KOPT-K1 (cell line): Measurements from ENCODE around the gene DAB2.

ENCODE experiments used
- H3K27ac ChIP-seq: fragments of 200-600 bp; sonication (generic); 2 replicates; pipeline ENCODE4 v1.5.1; 2016; ENCODE audit warnings: antibody characterized with exemption, mild to moderate bottlenecking, low read depth, low read length; ENCODE audit not compliant: poor library complexity, severe bottlenecking
- H3K36me3 ChIP-seq: fragments of 200-600 bp; sonication (generic); 2 replicates; pipeline ENCODE4 v1.5.1; 2017; ENCODE audit warnings: antibody characterized with exemption, mild to moderate bottlenecking, low read length, moderate library complexity; ENCODE audit not compliant: insufficient read depth
- H3K9me3 ChIP-seq: fragments of 200-600 bp; sonication (generic); 2 replicates; pipeline ENCODE4 v1.5.1; 2017; ENCODE audit warnings: antibody characterized with exemption, low read length, mild to moderate bottlenecking; ENCODE audit not compliant: insufficient read depth, poor library complexity, severe bottlenecking

DAB2 gene

GRCh38 chr5:39455645-39456044 is 30.9 kb upstream of the DAB2 start:
- no peak overlapping the region for H3K27ac ChIP-seq
- H3K9me3 ChIP-seq, result no peaks in the 10 kb centered on the region
- H3K36me3 ChIP-seq, result no peaks in the 10 kb centered on the region

GRCh38 chr5:39453606-39454005 is 28.8 kb upstream of the DAB2 start:
- no peaks in the 10 kb centered on the region for H3K9me3 ChIP-seq
- H3K36me3 ChIP-seq, result no peaks in the 10 kb centered on the region
- no peak overlapping the region for H3K27ac ChIP-seq

GRCh38 chr5:39452846-39453245 is 28.1 kb upstream of the DAB2 start:
- Histone ChIP-seq H3K9me3 (no peaks in the 10 kb centered on the region), H3K27ac (no peak overlapping the region), H3K36me3 (no peaks in the 10 kb centered on the region)

DNA sequence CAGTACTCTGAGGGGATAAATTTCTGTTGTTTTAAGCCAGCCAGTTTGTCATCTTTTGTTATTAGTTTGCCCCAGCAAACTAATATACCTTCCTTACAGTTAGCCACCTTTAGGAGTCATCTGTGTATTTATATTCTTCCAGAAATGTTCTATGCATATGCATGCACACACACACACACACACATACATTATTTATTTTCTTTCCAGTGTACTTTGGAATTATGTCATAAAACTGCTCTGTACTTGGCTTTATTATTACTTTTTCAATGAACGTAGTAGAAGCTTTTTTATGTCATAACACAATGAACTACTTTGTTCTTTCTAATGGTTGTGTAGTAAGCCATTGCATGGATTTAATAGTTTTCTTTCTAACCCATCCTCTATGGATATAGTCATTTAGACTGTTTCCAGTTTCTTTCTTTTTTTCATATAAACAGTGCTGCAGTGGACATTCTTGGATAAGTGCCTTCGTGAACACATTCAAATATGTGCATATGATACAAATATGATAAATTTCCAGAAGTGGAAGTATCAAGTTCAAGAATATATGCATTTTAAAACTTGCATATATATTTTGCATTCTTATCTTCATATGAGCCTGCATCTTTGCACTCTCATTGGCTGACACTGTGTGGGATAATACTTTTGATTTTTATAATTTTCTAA is 26.6 kb upstream of the DAB2 start:
- Histone ChIP-seq H3K36me3 (no peaks in the 10 kb centered on the region), H3K9me3 (no peaks in the 10 kb centered on the region), H3K27ac (no peak overlapping the region)

GRCh38 chr5:39450487-39450886 is 25.7 kb upstream of the DAB2 start:
- Histone ChIP-seq H3K36me3 (no peaks in the 10 kb centered on the region), H3K9me3 (no peaks in the 10 kb centered on the region), H3K27ac (no peak overlapping the region)

GRCh38 chr5:39449591-39449990 is 24.8 kb upstream of the DAB2 start:
- no peak overlapping the region for H3K27ac ChIP-seq
- H3K9me3 ChIP-seq, result no peaks in the 10 kb centered on the region
- H3K36me3 ChIP-seq, result no peaks in the 10 kb centered on the region

DNA sequence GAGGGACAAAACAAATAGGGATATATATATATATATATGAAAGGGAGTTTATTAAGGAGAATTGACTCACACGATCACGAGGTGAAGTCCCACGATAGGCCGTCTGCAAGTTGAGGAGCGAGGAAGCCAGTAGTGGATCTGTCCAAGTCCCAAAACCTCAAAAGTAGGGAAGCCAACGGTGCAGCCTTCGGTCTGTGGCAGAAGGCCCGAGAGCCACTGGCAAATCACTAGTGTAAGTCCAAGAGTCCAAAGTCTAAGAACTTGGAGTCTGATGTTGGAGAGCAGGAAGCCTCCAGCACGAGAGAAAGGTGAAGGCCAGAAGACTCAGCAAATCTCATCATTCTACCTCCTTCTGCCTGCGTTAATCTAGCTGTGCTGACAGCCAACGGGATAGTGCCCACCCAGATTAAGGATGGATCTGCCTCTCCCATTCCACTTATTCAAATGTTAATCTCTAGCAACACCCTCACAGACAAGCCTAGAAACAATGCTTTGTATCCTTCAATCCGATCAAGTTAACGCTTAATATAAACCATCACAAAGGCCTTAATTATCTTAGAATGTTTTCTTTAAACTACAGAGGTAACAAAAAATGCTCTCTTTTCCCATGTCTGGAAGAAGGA is 23.8 kb upstream of the DAB2 start:
- Histone ChIP-seq H3K36me3 (no peaks in the 10 kb centered on the region), H3K27ac (no peak overlapping the region), H3K9me3 (no peaks in the 10 kb centered on the region)

DNA sequence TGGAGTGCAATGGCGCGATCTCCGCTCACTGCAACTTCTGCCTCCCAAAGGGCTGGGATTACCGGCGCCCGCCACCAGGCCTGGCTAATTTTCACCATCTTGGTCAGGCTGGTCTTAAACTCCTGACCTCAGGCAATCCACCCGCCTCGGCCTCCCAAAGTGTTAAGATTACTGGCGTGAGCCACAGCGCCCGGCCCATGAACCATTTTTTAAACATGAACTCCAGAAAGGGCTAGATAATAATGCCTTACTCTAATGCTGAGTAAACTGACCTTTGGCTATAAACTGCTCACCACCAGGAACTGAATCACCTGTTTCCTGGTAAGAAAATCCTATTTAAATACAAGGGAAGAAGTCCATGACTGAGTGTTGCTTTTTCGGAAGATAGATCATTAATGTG is 23.2 kb upstream of the DAB2 start:
- no peaks in the 10 kb centered on the region for H3K9me3 ChIP-seq
- H3K27ac ChIP-seq, result no peak overlapping the region

DNA sequence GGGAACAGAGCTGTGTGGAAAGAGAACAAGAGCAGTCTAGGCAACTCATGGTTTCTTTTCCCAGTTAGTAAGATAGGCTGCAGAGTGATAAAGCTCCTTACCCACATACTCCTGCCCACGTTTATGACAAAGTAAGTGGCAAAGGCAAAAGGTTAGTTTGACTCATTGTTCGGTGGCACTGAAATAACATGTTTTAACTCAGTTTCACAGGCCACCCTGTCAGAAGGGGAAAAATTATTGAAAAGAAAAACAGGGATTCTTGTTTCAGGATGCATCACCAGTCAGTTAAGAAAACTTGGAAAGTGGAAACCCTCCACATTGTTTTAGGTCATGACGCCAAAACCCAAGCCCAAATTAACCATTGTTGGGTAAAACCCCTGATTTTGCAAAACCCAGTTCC is 22.3 kb upstream of the DAB2 start:
- Histone ChIP-seq H3K9me3 (no peaks in the 10 kb centered on the region), H3K27ac (no peak overlapping the region), H3K36me3 (no peaks in the 10 kb centered on the region)

More for the DNA sequence above, 23.2 kb upstream of the DAB2 start:
- no peaks in the 10 kb centered on the region for H3K36me3 ChIP-seq

- no peaks in the 10 kb centered on the region for H3K36me3 ChIP-seq
- H3K27ac ChIP-seq, result no peak overlapping the region
- no peaks in the 10 kb centered on the region for H3K9me3 ChIP-seq
Observed at GRCh38 chr5:39446231-39446630, 21.5 kb upstream of the DAB2 start.

- Histone ChIP-seq H3K9me3 (no peaks in the 10 kb centered on the region), H3K36me3 (no peaks in the 10 kb centered on the region), H3K27ac (no peak overlapping the region)
Observed at GRCh38 chr5:39443911-39444310, 19.1 kb upstream of the DAB2 start.

DNA sequence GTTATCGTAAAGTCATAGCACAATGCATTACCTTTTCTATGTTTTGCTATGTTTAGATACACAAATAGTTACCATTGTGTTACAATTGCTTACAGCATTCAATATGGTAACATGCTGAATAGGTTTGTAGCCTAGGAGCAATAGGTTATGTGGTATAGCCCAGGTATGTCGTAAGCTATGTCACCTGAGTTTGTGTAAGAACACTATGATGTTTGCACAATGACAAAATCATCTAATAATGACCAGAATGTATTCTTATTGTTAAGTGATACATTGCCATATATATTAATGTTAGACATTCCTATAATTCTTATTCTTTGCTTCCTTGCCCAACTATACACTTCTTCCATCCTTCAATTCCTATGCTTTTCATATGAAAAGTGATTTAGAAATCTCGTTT is 18.2 kb upstream of the DAB2 start:
- Histone ChIP-seq H3K9me3 (no peaks in the 10 kb centered on the region), H3K27ac (no peak overlapping the region), H3K36me3 (no peaks in the 10 kb centered on the region)

- no peaks in the 10 kb centered on the region for H3K36me3 ChIP-seq
- no peak overlapping the region for H3K27ac ChIP-seq
- H3K9me3 ChIP-seq, result no peaks in the 10 kb centered on the region
Observed at GRCh38 chr5:39441838-39442237, 17.1 kb upstream of the DAB2 start.

- Histone ChIP-seq H3K9me3 (no peaks in the 10 kb centered on the region), H3K27ac (no peak overlapping the region), H3K36me3 (no peaks in the 10 kb centered on the region)
Observed at GRCh38 chr5:39440958-39441624, 16.3 kb upstream of the DAB2 start.

- H3K36me3 ChIP-seq, result no peaks in the 10 kb centered on the region
- no peaks in the 10 kb centered on the region for H3K9me3 ChIP-seq
- H3K27ac ChIP-seq, result no peak overlapping the region
Observed at GRCh38 chr5:39440192-39440957, 15.6 kb upstream of the DAB2 start.
